Measurements from ENCODE around the gene MLEC. TPM values are rescaled to one million over a fixed set of nuclear protein-coding genes. Genes with fewer than 3 reads are reported as not detected.

Gene MLEC
- total RNA-seq, 1 donor from 2014 or later = 115 TPM

DNA sequence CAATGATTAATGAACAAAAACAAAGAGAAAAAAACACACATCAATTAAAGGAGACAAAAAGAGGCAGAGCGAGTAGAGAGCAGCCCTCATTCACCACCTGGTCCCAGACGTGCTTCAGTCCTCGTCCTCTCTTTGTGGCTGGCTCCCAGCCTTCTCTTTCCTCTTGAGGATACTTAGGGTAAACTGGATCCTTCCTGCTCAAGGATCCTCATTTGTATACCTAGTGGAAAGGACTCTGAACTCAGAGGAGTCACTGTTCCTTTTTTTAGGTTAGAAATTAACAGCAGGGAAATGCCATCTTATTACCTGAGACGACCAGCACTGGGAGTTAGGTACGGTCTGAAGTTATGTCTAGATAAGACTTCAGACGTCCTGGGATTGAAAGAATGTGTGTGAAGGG, 9.7 kb downstream of the MLEC start:
- Histone ChIP-seq H3K4me1 (peaks cover 12% of the 10 kb centered on the region), H3K27ac (no peak overlapping the region), H3K4me3 (no peak overlapping the region), H3K27me3 (no peaks in the 10 kb centered on the region), H3K36me3 (peaks cover 70% of the 10 kb centered on the region), H3K9me3 (no peaks in the 10 kb centered on the region)
- ATAC-seq (peak; percentile 73), DNase-seq (no peak)
- TF ChIP-seq, protein P1, sequence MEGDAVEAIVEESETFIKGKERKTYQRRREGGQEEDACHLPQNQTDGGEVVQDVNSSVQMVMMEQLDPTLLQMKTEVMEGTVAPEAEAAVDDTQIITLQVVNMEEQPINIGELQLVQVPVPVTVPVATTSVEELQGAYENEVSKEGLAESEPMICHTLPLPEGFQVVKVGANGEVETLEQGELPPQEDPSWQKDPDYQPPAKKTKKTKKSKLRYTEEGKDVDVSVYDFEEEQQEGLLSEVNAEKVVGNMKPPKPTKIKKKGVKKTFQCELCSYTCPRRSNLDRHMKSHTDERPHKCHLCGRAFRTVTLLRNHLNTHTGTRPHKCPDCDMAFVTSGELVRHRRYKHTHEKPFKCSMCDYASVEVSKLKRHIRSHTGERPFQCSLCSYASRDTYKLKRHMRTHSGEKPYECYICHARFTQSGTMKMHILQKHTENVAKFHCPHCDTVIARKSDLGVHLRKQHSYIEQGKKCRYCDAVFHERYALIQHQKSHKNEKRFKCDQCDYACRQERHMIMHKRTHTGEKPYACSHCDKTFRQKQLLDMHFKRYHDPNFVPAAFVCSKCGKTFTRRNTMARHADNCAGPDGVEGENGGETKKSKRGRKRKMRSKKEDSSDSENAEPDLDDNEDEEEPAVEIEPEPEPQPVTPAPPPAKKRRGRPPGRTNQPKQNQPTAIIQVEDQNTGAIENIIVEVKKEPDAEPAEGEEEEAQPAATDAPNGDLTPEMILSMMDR (IDR thresholded peaks at IDR 0.05) = no peak
- intact Hi-C loops (cut with DNase I) = no loop called here

DNA sequence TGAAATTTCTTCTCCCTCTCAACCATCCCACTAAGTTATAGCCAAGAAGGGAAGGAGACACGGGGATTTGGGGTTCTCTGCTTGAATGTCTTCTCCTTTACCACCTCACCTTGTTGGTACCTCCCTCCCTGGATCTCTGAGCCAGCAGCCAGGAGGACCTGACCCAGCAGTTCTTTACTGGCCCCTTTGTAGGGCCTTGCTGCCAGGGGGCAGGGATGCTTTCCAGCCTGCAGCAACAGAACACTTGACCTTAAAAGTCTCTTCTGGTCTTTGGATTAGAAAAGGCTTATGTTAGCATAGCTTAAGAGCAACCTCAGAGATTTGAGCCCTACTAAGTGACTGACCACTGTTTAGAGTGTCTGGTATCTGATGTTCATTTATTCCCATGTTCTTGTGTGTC, 10.4 kb downstream of the MLEC start:
- ATAC-seq = no peak

DNA sequence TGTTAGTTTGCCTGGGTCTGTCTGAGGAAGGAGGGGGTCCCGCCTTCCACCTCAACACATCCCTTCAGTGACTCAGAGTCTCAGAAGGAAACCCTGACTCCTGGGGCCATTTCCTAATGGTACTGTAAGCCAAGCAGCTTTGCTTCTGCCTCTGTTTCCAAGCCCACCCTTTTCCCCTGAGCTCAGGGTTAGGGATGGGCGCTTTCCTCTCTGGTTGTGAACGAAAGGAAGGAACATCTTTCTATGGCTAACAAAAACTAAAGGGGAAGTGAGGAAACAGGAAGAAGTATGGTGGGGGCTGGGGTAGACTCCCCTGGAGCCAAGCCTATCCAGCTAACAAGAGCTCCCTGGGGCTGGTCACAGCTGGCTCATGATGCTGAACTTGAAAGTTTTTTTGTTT, 11.7 kb downstream of the MLEC start:
- intact Hi-C loops (cut with DNase I) = no loop called here
- Histone ChIP-seq H3K36me3 (peaks cover 70% of the 10 kb centered on the region), H3K4me1 (peaks cover 20% of the 10 kb centered on the region), H3K27me3 (no peaks in the 10 kb centered on the region), H3K9me3 (no peaks in the 10 kb centered on the region), H3K4me3 (no peak overlapping the region), H3K27ac (no peak overlapping the region)
- ATAC-seq (peak; percentile 47), DNase-seq (no peak)
- TF ChIP-seq, protein P1 (IDR thresholded peaks at IDR 0.05) = no peak

More for the DNA sequence above, 10.4 kb downstream of the MLEC start:
- intact Hi-C loops (cut with DNase I) = no loop called here
- H3K36me3 ChIP-seq = peaks cover 70% of the 10 kb centered on the region
- peaks cover 12% of the 10 kb centered on the region for H3K4me1 ChIP-seq
- no peak overlapping the region for H3K4me3 ChIP-seq
- H3K27me3 ChIP-seq = no peaks in the 10 kb centered on the region
- no peaks in the 10 kb centered on the region for H3K9me3 ChIP-seq
- DNase-seq = no peak
- H3K27ac ChIP-seq = no peak overlapping the region
- TF ChIP-seq, protein P1 (IDR thresholded peaks at IDR 0.05) = no peak

DNA sequence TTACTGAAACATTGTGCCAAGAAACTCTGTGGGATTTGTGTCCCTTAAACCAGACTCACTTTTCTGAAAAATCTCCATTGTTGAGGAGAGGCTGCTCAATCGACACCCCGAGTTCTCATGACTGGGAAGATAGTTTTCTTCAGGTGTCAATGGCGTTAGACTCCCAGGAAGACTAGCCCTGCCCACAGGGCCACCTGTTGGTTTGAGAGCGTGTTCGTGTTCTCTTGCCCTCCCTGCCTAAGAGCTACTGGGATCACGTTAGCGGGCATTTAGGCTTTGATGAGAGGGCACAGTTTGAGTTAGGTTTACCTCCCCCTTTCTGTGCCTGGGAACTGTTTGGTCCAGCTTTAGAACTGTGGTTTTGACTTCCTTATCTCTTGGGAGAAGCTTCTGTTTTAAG, 12.6 kb downstream of the MLEC start:
- no peaks in the 10 kb centered on the region for H3K9me3 ChIP-seq
- intact Hi-C loops (cut with DNase I) = no loop called here
- DNase-seq = no peak
- H3K4me3 ChIP-seq = no peak overlapping the region
- H3K27me3 ChIP-seq = no peaks in the 10 kb centered on the region
- H3K4me1 ChIP-seq = peaks cover 18% of the 10 kb centered on the region
- ATAC-seq = no peak
- TF ChIP-seq, protein P1 (IDR thresholded peaks at IDR 0.05) = no peak
- H3K27ac ChIP-seq = no peak overlapping the region
- H3K36me3 ChIP-seq = peaks cover 64% of the 10 kb centered on the region

DNA sequence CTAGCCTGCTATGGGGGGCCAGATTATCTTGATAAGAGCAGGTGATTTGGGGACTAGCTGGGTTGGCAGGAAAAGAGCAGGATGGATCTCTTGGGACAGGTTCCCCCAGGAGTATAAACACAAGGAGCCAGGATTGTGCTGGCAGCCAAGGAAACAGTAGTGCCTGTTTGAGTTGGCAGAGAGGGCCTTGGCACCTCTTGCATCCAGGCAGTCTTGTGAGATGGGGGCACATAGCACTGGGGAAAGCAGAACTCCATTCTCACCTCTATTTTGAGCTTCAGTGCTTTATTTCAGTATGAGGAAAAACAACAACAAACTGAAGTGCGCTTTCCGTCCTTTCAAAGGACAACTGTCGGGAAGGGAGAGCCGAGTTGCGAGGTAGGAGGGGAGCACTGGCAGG, 13.9 kb downstream of the MLEC start:
- peaks cover 51% of the 10 kb centered on the region for H3K36me3 ChIP-seq
- no peak overlapping the region for H3K4me3 ChIP-seq
- DNase-seq = no peak
- no peak overlapping the region for H3K27ac ChIP-seq
- no peaks in the 10 kb centered on the region for H3K27me3 ChIP-seq
- H3K4me1 ChIP-seq = peaks cover 18% of the 10 kb centered on the region
- intact Hi-C loops (cut with DNase I) = no loop called here
- TF ChIP-seq, protein P1 (IDR thresholded peaks at IDR 0.05) = no peak
- no peak for ATAC-seq
- no peaks in the 10 kb centered on the region for H3K9me3 ChIP-seq

DNA sequence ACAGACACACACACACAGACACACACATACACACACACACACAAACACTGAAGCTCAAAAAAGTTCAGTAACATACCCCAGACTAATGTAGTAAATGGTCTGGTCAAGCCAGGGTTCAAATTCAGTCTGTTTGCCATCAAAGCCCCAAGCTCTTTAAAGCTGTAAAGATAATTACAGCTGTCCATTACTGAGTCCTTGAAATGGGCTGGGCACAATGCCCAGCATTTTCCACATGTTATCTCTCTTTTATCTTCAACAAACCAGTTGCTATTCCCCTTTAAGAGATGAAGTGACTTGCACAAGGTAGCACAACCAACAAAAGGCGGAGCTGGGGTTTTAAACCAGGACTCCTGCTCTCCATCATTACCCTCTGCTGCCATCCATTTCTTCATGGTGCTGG, 15.7 kb downstream of the MLEC start:
- Histone ChIP-seq H3K36me3 (peaks cover 33% of the 10 kb centered on the region), H3K27ac (peak overlapping the region; percentile 11), H3K9me3 (no peaks in the 10 kb centered on the region), H3K4me3 (no peak overlapping the region), H3K4me1 (peaks cover 18% of the 10 kb centered on the region), H3K27me3 (no peaks in the 10 kb centered on the region)
- intact Hi-C loops (cut with DNase I) = no loop called here
- no peak for DNase-seq
- TF ChIP-seq, protein P1 (IDR thresholded peaks at IDR 0.05) = no peak
- no peak for ATAC-seq

Measured in upper lobe of right lung (tissue), 1 donor.